ENCODE data around the gene WDR5. TPM values are rescaled to one million over a fixed set of nuclear protein-coding genes. Genes with fewer than 3 reads are reported as not detected.

Gene WDR5
- total and polyA plus RNA-seq, 9 donors: 8.7 to 33.5 (median 28.4) TPM

- WGBS, 3 donors: 88 to 91% (median 89%) methylated on average over 9 to 12 of the region's 12 CpGs
- Histone ChIP-seq H3K9me3 (no peaks in the 10 kb centered on the region), H3K36me3 (no peaks in the 10 kb centered on the region), H3K27me3 (no peaks in the 10 kb centered on the region), H3K4me1 (ENCODE audit: insufficient read depth) (peaks cover 15% of the 10 kb centered on the region), H3K27ac (no peak overlapping the region), H3K4me3 (no peak overlapping the region)
- intact Hi-C loops (cut with DNase I): no loop called here
- TF ChIP-seq POLR2A (IDR thresholded peaks at IDR 0.05) (no peak), CTCF (IDR thresholded peaks at IDR 0.05) (no peak), EP300 (IDR thresholded peaks at IDR 0.05) (no peak)
- peak in 4 of 5 donors; percentile 8 to 29 (median 15) for DNase-seq
These were observed 56.5 kb downstream of the WDR5 start for GRCh38 chr9:134192311-134192950.

- Histone ChIP-seq H3K36me3 (no peaks in the 10 kb centered on the region), H3K27ac (no peak overlapping the region), H3K4me3 (no peak overlapping the region), H3K27me3 (no peaks in the 10 kb centered on the region), H3K9me3 (no peaks in the 10 kb centered on the region), H3K4me1 (ENCODE audit: insufficient read depth) (peaks cover 13% of the 10 kb centered on the region)
- peak in 3 of 5 donors; percentile 7 to 31 (median 15) for DNase-seq
- intact Hi-C loops (cut with DNase I): no loop called here
- TF ChIP-seq POLR2A (IDR thresholded peaks at IDR 0.05) (no peak), CTCF (IDR thresholded peaks at IDR 0.05) (no peak), EP300 (IDR thresholded peaks at IDR 0.05) (no peak)
- 89 to 93% (median 92%) methylated on average over 19 to 21 of the region's 21 CpGs for WGBS, 3 donors
These were observed 57.3 kb downstream of the WDR5 start for GRCh38 chr9:134192951-134193731.

- H3K4me3 ChIP-seq: no peak overlapping the region
- TF ChIP-seq EP300 (IDR thresholded peaks at IDR 0.05) (no peak), CTCF (IDR thresholded peaks at IDR 0.05) (no peak)
- peak in 2 of 5 donors; percentile 6 to 9 for DNase-seq
- H3K27ac ChIP-seq: no peak overlapping the region
- 83 to 89% (median 89%) methylated on average over 11 of the region's 11 CpGs for WGBS, 3 donors
- H3K27me3 ChIP-seq: no peaks in the 10 kb centered on the region
- H3K9me3 ChIP-seq: no peaks in the 10 kb centered on the region
- no peaks in the 10 kb centered on the region for H3K36me3 ChIP-seq
- peaks cover 6% of the 10 kb centered on the region for H3K4me1 ChIP-seq (ENCODE audit: insufficient read depth)
- intact Hi-C loops (cut with DNase I): no loop called here
These were observed 58.1 kb downstream of the WDR5 start for GRCh38 chr9:134193912-134194535.

GRCh38 chr9:134195558-134195957 lies 59.7 kb downstream of the WDR5 start:
- WGBS, 3 donors: 60 to 68% (median 66%) methylated on average over 6 of the region's 6 CpGs
- Histone ChIP-seq H3K9me3 (no peaks in the 10 kb centered on the region), H3K36me3 (no peaks in the 10 kb centered on the region), H3K4me1 (ENCODE audit: insufficient read depth) (no peaks in the 10 kb centered on the region), H3K27ac (no peak overlapping the region), H3K27me3 (no peaks in the 10 kb centered on the region), H3K4me3 (no peak overlapping the region)
- intact Hi-C loops (cut with DNase I): no loop called here
- TF ChIP-seq POLR2A (IDR thresholded peaks at IDR 0.05) (no peak), CTCF (IDR thresholded peaks at IDR 0.05) (no peak), EP300 (IDR thresholded peaks at IDR 0.05) (no peak)
- DNase-seq: no peak

Data from ovary (tissue), 9 donors.